Measurements from ENCODE around the gene MYOM3. TPM values are rescaled to one million over a fixed set of nuclear protein-coding genes. Genes with fewer than 3 reads are reported as not detected.

The MYOM3 gene
- total RNA-seq, 3 donors from 2014 or later (not counting 1 experiment from before 2014, with no cell fraction given) = 0.08 TPM; not detected in 2

DNA sequence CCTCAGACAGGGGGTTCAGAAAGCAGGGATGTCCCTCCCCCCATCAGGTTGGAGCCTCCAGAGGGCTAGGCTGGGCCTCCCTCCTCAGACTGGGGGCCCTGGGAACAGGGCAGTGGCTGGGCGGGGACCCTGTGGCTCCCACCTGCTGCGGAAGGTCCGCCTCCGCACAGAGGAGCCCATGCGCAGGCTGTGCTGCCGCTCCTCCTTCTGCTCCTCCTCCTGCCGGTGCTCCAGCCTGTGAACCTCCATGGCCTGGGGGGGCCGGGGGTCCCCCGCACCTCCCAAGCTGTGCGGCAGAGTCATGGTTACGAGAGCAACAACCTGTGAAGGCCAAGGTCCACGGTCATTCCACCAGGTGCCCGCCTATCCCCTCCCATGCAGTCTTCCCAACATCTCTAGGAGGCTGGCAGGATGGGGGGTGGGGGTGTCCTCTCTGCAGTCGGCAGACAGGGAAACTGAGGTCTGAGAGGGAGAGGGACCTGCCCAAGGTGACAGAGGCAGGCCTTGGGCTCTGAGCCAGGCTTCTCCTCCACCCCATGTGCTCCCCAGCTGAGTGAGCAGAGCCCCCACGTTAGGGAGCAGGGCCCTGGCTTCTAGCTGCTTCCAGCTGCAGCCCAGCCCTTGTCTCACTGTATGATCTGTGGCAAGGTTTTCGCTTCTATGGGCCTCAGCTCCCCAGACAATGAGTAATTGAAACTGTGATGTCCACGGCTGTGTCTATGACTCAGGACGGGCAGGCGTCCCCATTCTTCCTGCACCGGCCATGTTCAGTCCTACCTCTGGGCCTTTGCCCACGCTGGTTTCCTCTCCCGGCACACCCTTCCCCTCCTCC is 3.4 kb downstream of the MYOM3 start:
- intact Hi-C loops (cut with micrococcal nuclease) = no loop called here
- Histone ChIP-seq H3K27ac (ENCODE audit: low read length) (no peak overlapping the region), H3K4me3 (ENCODE audit: low read length) (no peak overlapping the region), H3K27me3 (ENCODE audit: control insufficient read depth, insufficient read depth, low read length) (no peaks in the 10 kb centered on the region), H3K4me1 (ENCODE audit: control insufficient read depth, insufficient read depth, low read length) (peaks cover 7% of the 10 kb centered on the region), H3K36me3 (ENCODE audit: control insufficient read depth, insufficient read depth, low read length) (no peaks in the 10 kb centered on the region), H3K9me3 (ENCODE audit: control insufficient read depth, insufficient read depth, low read length) (no peaks in the 10 kb centered on the region)
- H3K9me3 Mint-ChIP-seq = no peaks in the 10 kb centered on the region
- no peak for DNase-seq
- peaks cover 0 to 15% of the 10 kb centered on the region in 2 donors for H3K4me1 Mint-ChIP-seq
- H3K27ac Mint-ChIP-seq = no peak overlapping the region
- TF ChIP-seq CTCF (IDR thresholded peaks at IDR 0.05) = no peak
- no peaks in the 10 kb centered on the region for H3K36me3 Mint-ChIP-seq
- WGBS (ENCODE audit: insufficient coverage) = 79% methylated on average over 20 of the region's 22 CpGs
- peaks cover 0 to 11% of the 10 kb centered on the region in 2 donors for H3K27me3 Mint-ChIP-seq (ENCODE audit: low read depth in 2 of 2)
- no peak overlapping the region for H3K4me3 Mint-ChIP-seq
- ATAC-seq = no peak

GRCh38 chr1:24107462-24108138 is 4.3 kb downstream of the MYOM3 start:
- H3K27me3 ChIP-seq (ENCODE audit: control insufficient read depth, insufficient read depth, low read length) = no peaks in the 10 kb centered on the region
- peaks cover 6% of the 10 kb centered on the region for H3K4me1 ChIP-seq (ENCODE audit: control insufficient read depth, insufficient read depth, low read length)
- peaks cover 0 to 9% of the 10 kb centered on the region in 2 donors for H3K4me1 Mint-ChIP-seq
- H3K36me3 ChIP-seq (ENCODE audit: control insufficient read depth, insufficient read depth, low read length) = no peaks in the 10 kb centered on the region
- H3K36me3 Mint-ChIP-seq = no peaks in the 10 kb centered on the region
- no peak for TF ChIP-seq CTCF (IDR thresholded peaks at IDR 0.05)
- DNase-seq (no peak), ATAC-seq (no peak)
- no peaks in the 10 kb centered on the region for H3K9me3 Mint-ChIP-seq
- intact Hi-C loops (cut with micrococcal nuclease) = no loop called here
- peaks cover 0 to 6% of the 10 kb centered on the region in 2 donors for H3K27me3 Mint-ChIP-seq (ENCODE audit: low read depth in 2 of 2)
- WGBS (ENCODE audit: insufficient coverage) = 89% methylated on average over 18 of the region's 18 CpGs
- H3K4me3 ChIP-seq (ENCODE audit: low read length) = no peak overlapping the region
- no peak overlapping the region for H3K27ac ChIP-seq (ENCODE audit: low read length)
- H3K9me3 ChIP-seq (ENCODE audit: control insufficient read depth, insufficient read depth, low read length) = no peaks in the 10 kb centered on the region
- H3K27ac Mint-ChIP-seq = no peak overlapping the region
- H3K4me3 Mint-ChIP-seq = no peak overlapping the region

- ATAC-seq (no peak), DNase-seq (no peak)
- H3K27me3 Mint-ChIP-seq (ENCODE audit: low read depth in 2 of 2) = no peaks in the 10 kb centered on the region
- no peaks in the 10 kb centered on the region for H3K4me1 Mint-ChIP-seq
- Histone ChIP-seq H3K27ac (ENCODE audit: low read length) (no peak overlapping the region), H3K4me1 (ENCODE audit: control insufficient read depth, insufficient read depth, low read length) (no peaks in the 10 kb centered on the region), H3K9me3 (ENCODE audit: control insufficient read depth, insufficient read depth, low read length) (no peaks in the 10 kb centered on the region), H3K27me3 (ENCODE audit: control insufficient read depth, insufficient read depth, low read length) (no peaks in the 10 kb centered on the region), H3K36me3 (ENCODE audit: control insufficient read depth, insufficient read depth, low read length) (no peaks in the 10 kb centered on the region), H3K4me3 (ENCODE audit: low read length) (no peak overlapping the region)
- intact Hi-C loops (cut with micrococcal nuclease) = no loop called here
- TF ChIP-seq CTCF (IDR thresholded peaks at IDR 0.05) = no peak
- 89% methylated on average over 19 of the region's 19 CpGs for WGBS (ENCODE audit: insufficient coverage)
- no peaks in the 10 kb centered on the region for H3K9me3 Mint-ChIP-seq
- no peak overlapping the region for H3K4me3 Mint-ChIP-seq
- no peak overlapping the region for H3K27ac Mint-ChIP-seq
- no peaks in the 10 kb centered on the region for H3K36me3 Mint-ChIP-seq
Measured at GRCh38 chr1:24105368-24106160, 6.4 kb downstream of the MYOM3 start.
